K562 (cell line): Measurements from ENCODE around the gene ZFP62. TPM values are rescaled to one million over a fixed set of nuclear protein-coding genes. Genes with fewer than 3 reads are reported as not detected.

Source experiments
- BHLHE40 ChIP-seq: IDR thresholded peaks from 2 replicates; pipeline ENCODE4 v1.6.1; 2011; ENCODE audit warnings: low read length, improper control_type of control experiment
- EZH2 ChIP-seq: IDR thresholded peaks from 2 replicates; pipeline ENCODE4 v1.6.1; 2012; ENCODE audit warnings: low read depth, mild to moderate bottlenecking, inconsistent platforms, low read length, borderline replicate concordance
- ILK ChIP-seq: fragments of 450-650 bp; IDR thresholded peaks from 2 replicates; pipeline ENCODE4 v1.6.1; 2016; ENCODE audit warnings: missing genetic modification characterization, low read depth, mild to moderate bottlenecking, missing compliant biosample characterization, moderate library complexity, borderline replicate concordance
- LCOR ChIP-seq: sonication (generic); formaldehyde crosslinking; IDR thresholded peaks from 2 replicates; pipeline ENCODE4 v1.8.0; 2022; ENCODE audit warnings: mild to moderate bottlenecking, missing genetic modification reagents
- MTA1 ChIP-seq: fragments of 450-650 bp; IDR thresholded peaks from 2 replicates; pipeline ENCODE4 v1.6.1; 2017; ENCODE audit warnings: borderline replicate concordance
- NBN ChIP-seq: fragments of 450-650 bp; IDR thresholded peaks from 2 replicates; pipeline ENCODE4 v1.6.1; 2016; ENCODE audit warnings: low read depth, mild to moderate bottlenecking
- POLR2G ChIP-seq: fragments of 200-400 bp; formaldehyde crosslinking; IDR thresholded peaks from 2 replicates; pipeline ENCODE4 v1.6.1; 2017; ENCODE audit warnings: low read depth, mild to moderate bottlenecking, antibody characterized with exemption, low read length, moderate library complexity
- RB1 ChIP-seq: fragments of 450-650 bp; IDR thresholded peaks from 2 replicates; pipeline ENCODE4 v1.6.1; 2017; ENCODE audit warnings: low read depth, mild to moderate bottlenecking
- SMAD4 ChIP-seq: fragments of 250-450 bp; sonication (Bioruptor Pico); conservative IDR thresholded peaks from 2 replicates; pipeline ENCODE4 v1.8.0; 2021; ENCODE audit warnings: inconsistent platforms, mild to moderate bottlenecking, moderate library complexity
- SMC3 ChIP-seq: conservative IDR thresholded peaks from 2 replicates; pipeline ENCODE4 v1.6.1; 2011; ENCODE audit warnings: low read depth, low read length, improper control_type of control experiment; ENCODE audit not compliant: insufficient read depth
- SUPT5H ChIP-seq: fragments of 450-650 bp; IDR thresholded peaks from 2 replicates; pipeline ENCODE4 v1.6.1; 2016
- TARDBP ChIP-seq: fragments of 450-650 bp; IDR thresholded peaks from 2 replicates; pipeline ENCODE4 v1.6.1; 2016
- TBP ChIP-seq: optimal IDR thresholded peaks from 2 replicates; pipeline ENCODE3; 2011; ENCODE audit warnings: low read depth, low read length, improper control_type of control experiment
- TFAP4 ChIP-seq: sonication (generic); formaldehyde crosslinking; IDR thresholded peaks from 2 replicates; pipeline ENCODE4 v1.8.0; 2022; ENCODE audit warnings: missing genetic modification reagents, mild to moderate bottlenecking, moderate library complexity, borderline replicate concordance
- YY1 ChIP-seq, 3 experiments: IDR thresholded peaks; 2 replicates each; pipeline ENCODE4 v1.6.1; 2011; ENCODE audit warnings: low read length in 2 of 3, mild to moderate bottlenecking in 2 of 3, moderate library complexity in 2 of 3, borderline replicate concordance in 1 of 3, control low read depth in 1 of 3, low read depth in 1 of 3; ENCODE audit not compliant: insufficient read depth in 3 of 3, insufficient replicate concordance in 2 of 3, control insufficient read depth in 1 of 3, insufficient read length in 1 of 3; ENCODE audit errors: extremely low read depth in 1 of 3
- ZFP91 ChIP-seq: sonication (generic); formaldehyde crosslinking; IDR thresholded peaks from 2 replicates; pipeline ENCODE4 v1.8.0; 2022; ENCODE audit warnings: mild to moderate bottlenecking, missing genetic modification reagents
- ZNF23 ChIP-seq: fragments of 250-450 bp; sonication (Bioruptor Pico); IDR thresholded peaks from 2 replicates; pipeline ENCODE4 v1.4.0; 2020; ENCODE audit warnings: mild to moderate bottlenecking
- ZNF318 ChIP-seq, 2 experiments: fragments of 450-650 bp; IDR thresholded peaks; 2 replicates each; pipeline ENCODE4 v1.6.1; 2016; ENCODE audit warnings: mild to moderate bottlenecking in 2 of 2, borderline replicate concordance in 1 of 2, low read depth in 1 of 2, moderate library complexity in 1 of 2
- polyA plus RNA-seq, 8 experiments: library from polyadenylated mRNA; depleted of rRNA in 4 of 8; stranded (reverse) in 5 of 8; unstranded in 3 of 8; fragments of >200 nt; fragmentation: Nextera tagmentation in 2 of 8; fragmentation: Illumina TruSeq in 1 of 8; extraction: Ambion mirVana in 2 of 8; extraction: Trizol in 1 of 8; gene quantifications; 2 replicates each; pipeline versions ENCODE4 v1.2.1 to v1.2.3, GENCODE V29; 2011 to 2014; ENCODE audit warnings: inconsistent platforms in 1 of 8, missing spikeins in 1 of 8
- total RNA-seq, 7 experiments: library from RNA; depleted of rRNA in 6 of 7; stranded (reverse); fragments of >200 nt in 6 of 7; fragmentation: Illumina TruSeq in 2 of 7; extraction: Trizol in 2 of 7; gene quantifications; 2 replicates each; pipeline versions ENCODE4 v1.2.1 to v1.2.3, GENCODE V29; 2011 to 2021; ENCODE audit warnings: low replicate concordance in 1 of 7

ZFP62 gene
- total and polyA plus RNA-seq, 9 of the 15 experiments (the other 6 are each of a cell fraction or from before 2014, with no cell fraction given) = 12.2 to 37.5 (median 25.0) TPM

- TF ChIP-seq BHLHE40 (0 out of 2 replicates have a peak, but pooled peaks have one; percentile 10), MTA1 (peak; percentile 23; the same call in 1 of the 2 replicates), ZNF23 (CRISPR knock-in tag) (no peak), ZFP91 (CRISPR knock-in tag) (peak; percentile 83), ZNF318 (IDR thresholded peaks at IDR 0.05; ENCODE audit: borderline replicate concordance in 1 of 2, low read depth in 1 of 2) (no peak), NBN (0 out of 2 replicates have a peak, but pooled peaks have one; percentile 47), EZH2 (no peak), SMC3 (peak; percentile 88), LCOR (CRISPR knock-in tag) (peak; percentile 39; the same call in 1 of the 2 replicates), ILK (tag) (no peak), POLR2G (no peak), TARDBP (peak; percentile 75; the same call in 1 of the 2 replicates), TBP (no peak), YY1 (IDR thresholded peaks at IDR 0.05; ENCODE audit: borderline replicate concordance in 1 of 3, control insufficient read depth in 1 of 3, extremely low read depth in 1 of 3, insufficient read depth in 3 of 3, insufficient read length in 1 of 3, insufficient replicate concordance in 2 of 3, low read depth in 1 of 3, low read length in 2 of 3) (peak in 1 of 3 experiments; percentile 30), TFAP4 (CRISPR knock-in tag) (no peak), SUPT5H (no peak), RB1 (0 out of 2 replicates have a peak, but pooled peaks have one; percentile 29), SMAD4 (no peak)
Measured at GRCh38 chr5:180868960-180869359, 7.9 kb upstream of the ZFP62 start (continued).
